CD8-positive, alpha-beta memory T cell (primary cell): ENCODE measurements around the gene KCNJ18. TPM values are rescaled to one million over a fixed set of nuclear protein-coding genes. Genes with fewer than 3 reads are reported as not detected.
"Not testable (repeated sequence)": the region's sequence is repeated elsewhere in the genome, so short reads cannot be mapped to it uniquely, and the experiment has no call there.

ENCODE experiments used
- CTCF ChIA-PET: fragments of 350-600 bp; sonication (Branson Sonifier 250); formaldehyde crosslinking; loops from one replicate; lab custom pipeline; 2021; ENCODE audit warnings: antibody characterized with exemption; lab: Charles Lee
- POLR2A ChIA-PET: fragments of 350-600 bp; sonication (Branson Sonifier 250); formaldehyde crosslinking; loops from one replicate; lab custom pipeline; 2021; ENCODE audit warnings: antibody characterized with exemption; lab: Charles Lee
- DNase-seq, 5 donors: peaks; one replicate each; pipeline versions ENCODE4 v3.0.0 to v3.0.0-alpha.2; 2020 to 2022; ENCODE audit warnings: mixed read lengths in 1 of 5
- H3K27ac ChIP-seq: one replicate; pipeline ENCODE4 v1.7.0; 2013; ENCODE audit warnings: low read depth, mild to moderate bottlenecking, low read length, moderate library complexity
- H3K27me3 ChIP-seq: 2 replicates; pipeline ENCODE4 v1.7.0; 2013; ENCODE audit warnings: low read length, mild to moderate bottlenecking; ENCODE audit not compliant: insufficient read depth, poor library complexity, severe bottlenecking
- H3K36me3 ChIP-seq: 2 replicates; pipeline ENCODE4 v1.7.0; 2013; ENCODE audit warnings: mild to moderate bottlenecking, low read length, moderate library complexity; ENCODE audit not compliant: insufficient read depth
- H3K4me1 ChIP-seq: 2 replicates; pipeline ENCODE4 v1.7.0; 2013; ENCODE audit warnings: mild to moderate bottlenecking, low read length, moderate library complexity; ENCODE audit not compliant: insufficient read depth
- H3K4me3 ChIP-seq: 2 replicates; pipeline ENCODE4 v1.7.0; 2013; ENCODE audit warnings: mild to moderate bottlenecking, low read length
- H3K9me3 ChIP-seq: 2 replicates; pipeline ENCODE4 v1.7.0; 2013; ENCODE audit warnings: mild to moderate bottlenecking, low read length
- H3K27ac Mint-ChIP-seq, 8 donors: one replicate each; pipeline ENCODE4 v1.8.0; 2020 to 2021; ENCODE audit warnings: mixed read lengths in 8 of 8, mild to moderate bottlenecking in 6 of 8, inconsistent platforms in 3 of 8, moderate library complexity in 3 of 8
- H3K27me3 Mint-ChIP-seq, 2 donors: one replicate each; pipeline ENCODE4 v1.8.0; 2020 to 2021; ENCODE audit warnings: mixed read lengths in 2 of 2, mild to moderate bottlenecking in 1 of 2, moderate library complexity in 1 of 2
- H3K36me3 Mint-ChIP-seq, 3 donors: one replicate each; pipeline ENCODE4 v1.8.0; 2020 to 2021; ENCODE audit warnings: mixed read lengths in 3 of 3, inconsistent platforms in 1 of 3, mild to moderate bottlenecking in 1 of 3
- H3K4me1 Mint-ChIP-seq, 3 donors: one replicate each; pipeline ENCODE4 v1.8.0; 2020 to 2021; ENCODE audit warnings: mixed read lengths in 3 of 3, inconsistent platforms in 1 of 3, mild to moderate bottlenecking in 1 of 3
- H3K4me3 Mint-ChIP-seq, 7 donors: one replicate each; pipeline ENCODE4 v1.8.0; 2020 to 2021; ENCODE audit warnings: mixed read lengths in 7 of 7, mild to moderate bottlenecking in 6 of 7, moderate library complexity in 4 of 7, inconsistent platforms in 2 of 7
- H3K9me3 Mint-ChIP-seq, 5 donors: one replicate each; pipeline ENCODE4 v1.8.0; 2020 to 2022; ENCODE audit warnings: mixed read lengths in 5 of 5, mild to moderate bottlenecking in 3 of 5, moderate library complexity in 2 of 5, inconsistent platforms in 1 of 5
- polyA plus RNA-seq: library from polyadenylated mRNA; unstranded; fragments of 300-500 nt; fragmentation: Illumina TruSeq; gene quantifications from one replicate; pipeline ENCODE4 v1.2.3, GENCODE V29; 2021
- total RNA-seq, 2 experiments: library from RNA; stranded (reverse); gene quantifications; one replicate each; pipeline ENCODE4 v1.2.3, GENCODE V29; 2021

KCNJ18 gene
- total and polyA plus RNA-seq, 3 experiments from 2014 or later = not detected

DNA sequence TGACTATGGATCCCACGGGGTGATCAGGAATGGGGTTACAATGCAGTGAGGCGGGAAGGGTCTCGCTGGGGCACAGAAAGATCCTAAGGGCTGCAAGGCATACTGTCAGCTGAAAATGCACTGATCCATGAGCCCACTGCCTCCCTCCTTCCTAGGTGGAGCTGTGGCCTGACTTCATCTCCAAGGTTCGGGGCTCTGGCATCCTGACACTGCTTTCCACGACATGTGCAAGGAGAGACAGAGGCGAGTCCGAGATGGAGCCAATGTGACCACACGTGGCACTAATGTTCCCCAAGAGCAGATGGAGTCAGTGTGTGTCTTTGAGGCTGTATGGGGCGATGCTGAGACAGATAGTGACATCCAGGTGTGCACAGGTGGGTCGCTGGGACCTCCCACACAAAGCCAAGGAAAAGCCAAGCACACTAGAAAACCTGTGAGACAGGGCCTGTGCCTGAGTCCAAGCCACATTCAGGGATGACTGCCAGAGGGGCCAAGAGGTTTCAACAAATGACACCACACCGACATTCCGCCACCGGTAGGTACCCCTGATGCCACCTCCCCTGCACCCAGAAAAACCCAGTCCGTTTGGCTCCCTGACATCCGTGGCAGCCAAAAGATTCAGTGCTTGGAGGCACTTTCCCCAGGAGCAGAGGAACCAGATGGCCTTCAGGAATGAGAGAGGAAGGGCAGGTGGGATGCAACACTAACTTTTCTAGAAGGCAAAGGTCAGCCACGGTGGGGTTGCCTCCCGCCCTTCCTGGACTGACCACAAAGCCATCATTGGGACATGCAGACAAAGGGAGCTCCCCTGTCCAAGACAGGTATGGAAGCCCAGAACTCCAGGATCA, 17.2 kb upstream of the KCNJ18 start:
- H3K27ac Mint-ChIP-seq, H3K27me3 Mint-ChIP-seq, H3K9me3 ChIP-seq, H3K27me3 ChIP-seq, CTCF ChIA-PET, H3K4me1 Mint-ChIP-seq, H3K36me3 Mint-ChIP-seq, H3K4me1 ChIP-seq, POLR2A ChIA-PET, DNase-seq, H3K4me3 ChIP-seq, H3K36me3 ChIP-seq, H3K27ac ChIP-seq: not testable (repeated sequence)
- Mint-ChIP-seq H3K4me3 (peak overlapping the region in 1 of 7 donors; percentile 32), H3K9me3 (peaks cover 0 to 29% (median 15%) of the 10 kb centered on the region in 5 donors)

DNA sequence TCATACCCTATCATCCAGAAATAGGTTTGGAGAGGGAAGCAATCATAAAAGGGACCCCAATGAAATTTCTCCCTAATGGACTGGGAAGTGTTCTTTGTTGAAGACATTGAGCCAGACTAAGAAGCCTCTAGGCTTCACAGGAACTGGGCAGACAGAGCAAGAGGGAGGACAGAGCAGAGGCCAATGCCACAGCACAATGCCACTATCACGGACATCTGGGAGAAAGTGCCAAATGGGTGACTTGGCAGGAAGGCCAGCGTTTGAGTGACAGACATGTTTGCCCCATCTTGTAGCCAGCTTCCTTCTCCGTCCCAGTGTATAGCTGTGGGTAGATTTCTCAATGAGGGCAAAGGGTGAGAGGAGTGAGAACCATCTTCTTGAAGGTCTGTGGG, 16.6 kb upstream of the KCNJ18 start:
- H3K27me3 ChIP-seq, H3K4me3 Mint-ChIP-seq, H3K27me3 Mint-ChIP-seq, H3K4me1 ChIP-seq, CTCF ChIA-PET, H3K4me1 Mint-ChIP-seq, POLR2A ChIA-PET, H3K27ac ChIP-seq, DNase-seq, H3K9me3 ChIP-seq, H3K4me3 ChIP-seq, H3K27ac Mint-ChIP-seq, H3K36me3 Mint-ChIP-seq, H3K36me3 ChIP-seq: not testable (repeated sequence)
- peaks cover 0 to 28% (median 15%) of the 10 kb centered on the region in 5 donors for H3K9me3 Mint-ChIP-seq

GRCh38 chr17:21676281-21677111, 15.8 kb upstream of the KCNJ18 start:
- Mint-ChIP-seq H3K4me1 (no peaks in the 10 kb centered on the region), H3K36me3 (no peaks in the 10 kb centered on the region), H3K9me3 (peaks cover 0 to 28% (median 15%) of the 10 kb centered on the region in 5 donors), H3K27ac (no peak overlapping the region), H3K27me3 (peaks cover 3 to 5% of the 10 kb centered on the region in 2 donors), H3K4me3 (no peak overlapping the region)
- no peaks in the 10 kb centered on the region for H3K9me3 ChIP-seq
- H3K4me1 ChIP-seq = no peaks in the 10 kb centered on the region
- no peaks in the 10 kb centered on the region for H3K27me3 ChIP-seq
- H3K27ac ChIP-seq = no peak overlapping the region
- H3K4me3 ChIP-seq = no peak overlapping the region
- DNase-seq = peak in 1 of 5 donors; percentile 45
- H3K36me3 ChIP-seq = no peaks in the 10 kb centered on the region
- CTCF ChIA-PET = no interaction called here
- POLR2A ChIA-PET = no interaction called here

GRCh38 chr17:21677126-21677910, 15.0 kb upstream of the KCNJ18 start:
- Histone ChIP-seq H3K4me1 (no peaks in the 10 kb centered on the region), H3K27me3 (no peaks in the 10 kb centered on the region), H3K9me3 (no peaks in the 10 kb centered on the region), H3K27ac (no peak overlapping the region), H3K36me3 (no peaks in the 10 kb centered on the region), H3K4me3 (no peak overlapping the region)
- H3K4me3 Mint-ChIP-seq = no peak overlapping the region
- peaks cover 0 to 5% of the 10 kb centered on the region in 2 donors for H3K27me3 Mint-ChIP-seq
- H3K36me3 Mint-ChIP-seq = no peaks in the 10 kb centered on the region
- no peak overlapping the region for H3K27ac Mint-ChIP-seq
- POLR2A ChIA-PET = no interaction called here
- H3K4me1 Mint-ChIP-seq = no peaks in the 10 kb centered on the region
- peak in 1 of 5 donors; percentile 17 for DNase-seq
- H3K9me3 Mint-ChIP-seq = peaks cover 0 to 28% (median 15%) of the 10 kb centered on the region in 5 donors
- CTCF ChIA-PET = no interaction called here

- ChIA-PET CTCF (no interaction called here), POLR2A (no interaction called here)
- Histone ChIP-seq H3K27ac (no peak overlapping the region), H3K4me3 (no peak overlapping the region), H3K4me1 (no peaks in the 10 kb centered on the region), H3K27me3 (no peaks in the 10 kb centered on the region), H3K9me3 (no peaks in the 10 kb centered on the region), H3K36me3 (no peaks in the 10 kb centered on the region)
- Mint-ChIP-seq H3K36me3 (no peaks in the 10 kb centered on the region), H3K27ac (no peak overlapping the region), H3K27me3 (peaks cover 0 to 5% of the 10 kb centered on the region in 2 donors), H3K4me3 (no peak overlapping the region), H3K4me1 (no peaks in the 10 kb centered on the region), H3K9me3 (peaks cover 0 to 28% (median 15%) of the 10 kb centered on the region in 5 donors)
- DNase-seq = peak in 1 of 5 donors; percentile 30
Observed at GRCh38 chr17:21677911-21678310, 14.4 kb upstream of the KCNJ18 start.

- H3K27ac Mint-ChIP-seq = no peak overlapping the region
Observed at GRCh38 chr17:21678393-21679081, 13.8 kb upstream of the KCNJ18 start.

DNA sequence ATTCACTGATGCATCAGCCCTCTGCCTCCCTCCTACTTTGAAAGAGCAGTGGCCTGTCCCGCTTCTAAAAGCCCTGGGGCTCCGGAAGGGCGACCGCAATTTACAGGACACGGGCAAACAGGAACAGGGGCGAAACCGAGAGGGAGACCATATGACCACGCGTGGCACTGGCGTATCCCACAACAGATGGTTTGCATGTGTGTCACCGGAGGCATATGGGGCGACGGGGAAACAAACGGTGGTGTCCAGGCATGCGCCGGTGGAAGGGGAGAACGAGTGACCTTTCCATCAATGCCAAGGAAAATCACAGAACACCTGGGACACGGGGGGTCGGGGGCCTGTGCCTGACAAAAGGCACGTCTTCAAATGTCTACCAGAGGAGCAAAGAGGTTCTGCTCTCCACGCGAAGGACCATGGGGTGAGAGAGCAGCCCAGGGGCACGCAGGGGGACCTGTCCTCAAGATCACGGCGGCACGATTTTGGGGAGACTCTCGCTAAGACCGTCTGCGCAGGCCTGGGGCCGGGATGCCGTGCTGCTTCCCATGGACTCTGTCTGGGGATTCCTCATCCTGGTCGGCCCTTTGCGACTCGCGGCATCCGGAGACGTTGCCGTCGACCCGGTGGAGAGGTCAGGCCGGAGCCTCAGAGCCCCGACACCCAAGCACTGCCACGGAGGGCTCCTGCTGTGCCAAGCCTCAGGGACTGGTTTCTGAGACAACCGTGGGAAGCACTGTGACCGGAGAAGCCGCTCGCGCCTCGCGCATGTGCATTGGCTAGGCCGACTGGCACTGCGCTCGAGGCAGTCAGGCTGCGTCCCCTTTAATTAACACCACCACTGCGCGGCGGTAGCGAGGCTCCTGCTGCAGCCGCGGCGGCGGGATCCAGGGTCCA, 12.8 kb upstream of the KCNJ18 start:
- H3K27me3 Mint-ChIP-seq = peaks cover 0 to 2% of the 10 kb centered on the region in 2 donors
- Histone ChIP-seq H3K4me1 (no peaks in the 10 kb centered on the region), H3K9me3 (no peaks in the 10 kb centered on the region), H3K4me3 (no peak overlapping the region), H3K27me3 (no peaks in the 10 kb centered on the region), H3K27ac (no peak overlapping the region), H3K36me3 (no peaks in the 10 kb centered on the region)
- H3K4me1 Mint-ChIP-seq = no peaks in the 10 kb centered on the region
- POLR2A ChIA-PET = no interaction called here
- CTCF ChIA-PET = no interaction called here
- H3K27ac Mint-ChIP-seq = no peak overlapping the region
- DNase-seq = peak in 1 of 5 donors; percentile 15
- peaks cover 0 to 20% (median 15%) of the 10 kb centered on the region in 5 donors for H3K9me3 Mint-ChIP-seq
- H3K36me3 Mint-ChIP-seq = no peaks in the 10 kb centered on the region
- no peak overlapping the region for H3K4me3 Mint-ChIP-seq

More at GRCh38 chr17:21678393-21679081, 13.8 kb upstream of the KCNJ18 start:
- Histone ChIP-seq H3K9me3 (no peaks in the 10 kb centered on the region), H3K4me1 (no peaks in the 10 kb centered on the region), H3K4me3 (no peak overlapping the region), H3K27ac (no peak overlapping the region), H3K27me3 (no peaks in the 10 kb centered on the region), H3K36me3 (no peaks in the 10 kb centered on the region)
- Mint-ChIP-seq H3K4me1 (no peaks in the 10 kb centered on the region), H3K9me3 (peaks cover 0 to 22% (median 15%) of the 10 kb centered on the region in 5 donors), H3K27me3 (peaks cover 0 to 2% of the 10 kb centered on the region in 2 donors), H3K4me3 (no peak overlapping the region), H3K36me3 (no peaks in the 10 kb centered on the region)
- DNase-seq = peak in 1 of 5 donors; percentile 39
- POLR2A ChIA-PET = no interaction called here
- CTCF ChIA-PET = no interaction called here
